GM18867 (cell line): ENCODE results near the gene P3H2.
A peak's percentile ranks its signal among the peaks of the same experiment; 100 is the strongest.
"Not testable (repeated sequence)": the region's sequence is repeated elsewhere in the genome, so short reads cannot be mapped to it uniquely, and the experiment has no call there.

Source experiments
- ATAC-seq: cut with Tn5 transposase; IDR thresholded peaks from one replicate; pipeline ENCODE4 v1.9.1; 2021; ENCODE audit warnings: mild to moderate bottlenecking, moderate library complexity; ENCODE audit not compliant: unreplicated experiment

P3H2 gene

GRCh38 chr3:190089711-190090110 lies 31.0 kb downstream of the P3H2 start:
- peak; percentile 65 for ATAC-seq

GRCh38 chr3:190088890-190089289 lies 31.8 kb downstream of the P3H2 start:
- ATAC-seq: no peak

- ATAC-seq: peak; percentile 73
Measured at GRCh38 chr3:190086191-190086590, 34.5 kb downstream of the P3H2 start.

- ATAC-seq: no peak
Measured at GRCh38 chr3:190084983-190085382, 35.7 kb downstream of the P3H2 start.

- ATAC-seq: no peak
Measured at GRCh38 chr3:190083635-190084034, 37.1 kb downstream of the P3H2 start.

GRCh38 chr3:190081389-190081788 lies 39.3 kb downstream of the P3H2 start:
- no peak for ATAC-seq

- ATAC-seq: not testable (repeated sequence)
Measured at GRCh38 chr3:190079173-190079572, 41.5 kb downstream of the P3H2 start.

GRCh38 chr3:190077395-190078045 lies 43.2 kb downstream of the P3H2 start:
- no peak for ATAC-seq

- no peak for ATAC-seq
Measured at GRCh38 chr3:190076601-190077394, 43.9 kb downstream of the P3H2 start.

- ATAC-seq: no peak
Measured at GRCh38 chr3:190076136-190076535, 44.6 kb downstream of the P3H2 start.

- ATAC-seq: no peak
Measured at GRCh38 chr3:190074817-190075216, 45.9 kb downstream of the P3H2 start.

GRCh38 chr3:190073264-190074008 lies 47.3 kb downstream of the P3H2 start:
- no peak for ATAC-seq

GRCh38 chr3:190072856-190073255 lies 47.8 kb downstream of the P3H2 start:
- ATAC-seq: no peak

GRCh38 chr3:190071921-190072320 lies 48.8 kb downstream of the P3H2 start:
- ATAC-seq: not testable (repeated sequence)

- ATAC-seq: no peak
Measured at GRCh38 chr3:190070622-190071347, 49.9 kb downstream of the P3H2 start.

- ATAC-seq: no peak
Measured at GRCh38 chr3:190065204-190065603, 55.5 kb downstream of the P3H2 start.

GRCh38 chr3:190064659-190065058 lies 56.0 kb downstream of the P3H2 start:
- ATAC-seq: no peak

- no peak for ATAC-seq
Measured at GRCh38 chr3:190064112-190064511, 56.6 kb downstream of the P3H2 start.

- ATAC-seq: peak; percentile 70
Measured at GRCh38 chr3:190063490-190063889, 57.2 kb downstream of the P3H2 start.

- no peak for ATAC-seq
Measured at GRCh38 chr3:190060192-190060775, 60.4 kb downstream of the P3H2 start.

- no peak for ATAC-seq
Measured at GRCh38 chr3:190059242-190059590, 61.5 kb downstream of the P3H2 start.
